GM21576 (cell line): Measurements from ENCODE around the gene ST6GALNAC3.
"Not testable (repeated sequence)": the region's sequence is repeated elsewhere in the genome, so short reads cannot be mapped to it uniquely, and the experiment has no call there.

Source experiments
- ATAC-seq: cut with Tn5 transposase; IDR thresholded peaks from one replicate; pipeline ENCODE4 v1.9.1; 2021; ENCODE audit warnings: mild to moderate bottlenecking, moderate library complexity; ENCODE audit not compliant: unreplicated experiment

The ST6GALNAC3 gene

DNA sequence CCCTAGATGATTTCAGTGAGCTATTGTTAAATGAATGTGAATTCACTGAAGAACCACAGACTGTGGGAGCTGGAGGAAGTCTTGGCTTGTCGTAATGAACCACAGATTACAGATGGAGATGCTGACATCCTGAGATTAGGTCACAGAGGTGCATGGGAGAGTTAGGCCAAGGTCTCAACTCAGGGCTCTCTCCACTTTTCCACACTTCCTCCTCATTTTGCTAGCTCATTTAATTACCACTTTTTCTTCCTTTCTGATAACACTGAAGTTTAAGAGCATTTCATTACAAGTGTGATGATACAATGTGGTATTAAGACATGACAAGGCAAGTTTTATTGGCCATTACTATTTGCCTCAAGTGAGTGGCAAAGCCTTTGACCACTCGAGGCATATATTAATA, 30.8 kb downstream of the ST6GALNAC3 start:
- ATAC-seq: no peak

DNA sequence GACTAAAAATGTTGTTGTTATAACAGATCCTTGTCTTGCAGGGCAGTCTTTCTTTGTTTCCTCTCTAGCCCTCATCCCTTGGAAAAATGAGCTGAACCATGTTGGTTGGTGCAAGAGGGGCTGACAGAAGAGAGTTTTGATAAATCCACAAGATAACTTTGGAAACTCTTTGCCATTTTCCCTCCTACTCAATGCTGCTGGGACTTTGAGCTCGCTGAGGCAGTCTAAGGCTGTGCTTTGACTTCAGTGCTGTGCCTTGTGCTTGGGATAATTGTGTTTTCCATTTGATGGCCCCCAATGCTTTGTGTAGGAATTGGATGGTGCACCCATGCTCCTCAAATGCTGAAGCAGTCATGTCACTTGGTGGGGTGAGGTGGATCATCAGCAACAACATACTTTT, 31.7 kb downstream of the ST6GALNAC3 start:
- ATAC-seq: no peak

DNA sequence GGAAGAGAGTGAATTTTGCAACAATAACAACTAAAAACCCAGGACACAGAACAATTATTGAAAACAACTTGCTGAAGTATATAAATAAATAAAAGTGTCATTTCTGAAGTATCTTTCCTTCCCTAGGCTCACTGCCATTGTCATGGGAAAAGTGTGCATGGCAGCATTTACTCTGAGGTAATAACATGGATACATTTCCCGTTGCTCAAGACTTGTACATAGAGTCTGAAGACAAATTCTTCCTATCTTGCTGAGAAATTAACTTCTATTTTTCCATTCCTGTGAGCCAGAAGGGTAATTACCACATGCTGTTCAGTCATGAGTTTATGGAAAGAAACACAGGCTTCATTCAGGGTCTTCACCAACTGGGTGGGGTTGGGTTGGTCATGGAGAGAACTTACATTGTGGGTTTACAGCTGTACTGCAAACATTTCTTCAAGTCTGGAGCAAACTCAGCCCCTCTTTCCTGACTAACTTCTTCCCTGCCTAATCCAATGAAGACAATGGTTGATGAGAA, 32.2 kb downstream of the ST6GALNAC3 start:
- no peak for ATAC-seq

DNA sequence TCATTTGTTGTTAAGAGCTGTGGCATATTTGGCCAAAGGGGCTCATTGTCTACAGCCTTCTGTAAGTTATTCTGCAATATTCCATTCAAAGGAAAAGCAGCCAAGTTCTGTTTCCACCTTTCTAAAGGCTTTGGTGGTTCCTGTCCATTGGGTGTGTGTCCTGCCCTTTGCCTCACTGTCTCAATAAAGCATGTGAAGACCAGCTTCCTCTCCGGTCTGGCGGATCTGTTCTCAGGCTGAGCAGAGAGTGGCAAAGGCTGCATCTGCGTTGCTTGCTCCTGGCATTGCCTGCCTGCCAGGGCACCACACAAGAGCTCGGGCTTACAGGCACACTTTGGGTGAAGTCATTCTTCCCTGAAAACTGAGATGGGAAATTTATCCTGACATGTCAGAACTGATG, 34.9 kb downstream of the ST6GALNAC3 start:
- no peak for ATAC-seq

DNA sequence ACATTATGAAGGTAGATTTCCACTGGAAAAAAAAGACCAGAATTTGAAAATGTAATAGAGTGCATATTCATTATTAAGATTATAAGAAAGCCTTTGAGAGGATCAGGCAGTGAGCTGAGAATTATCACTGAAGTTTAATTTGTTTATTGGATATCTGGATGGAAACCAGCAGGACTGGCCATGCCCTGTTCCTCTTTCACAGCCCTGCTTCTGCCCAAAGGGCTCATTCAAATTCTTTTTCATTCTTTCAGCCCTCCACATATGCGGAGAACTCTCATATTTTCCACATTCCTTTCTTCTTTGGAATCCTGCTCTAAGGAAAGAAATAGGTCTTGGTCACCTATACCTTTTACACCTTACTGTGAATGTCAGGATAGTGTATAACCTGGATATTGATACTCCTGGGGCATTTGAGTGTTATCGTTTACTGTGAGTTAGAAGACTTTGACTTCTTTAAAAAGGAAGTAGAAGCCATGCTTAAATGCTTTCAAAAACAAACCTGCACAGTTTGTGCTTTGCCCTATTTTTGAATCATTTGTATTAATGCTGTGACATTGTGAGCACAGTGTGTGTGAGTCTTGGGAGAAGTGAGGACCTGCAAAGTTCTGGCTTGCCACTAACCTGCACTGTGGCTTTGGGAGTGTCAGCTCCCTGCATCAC, 35.5 kb downstream of the ST6GALNAC3 start:
- ATAC-seq: no peak

DNA sequence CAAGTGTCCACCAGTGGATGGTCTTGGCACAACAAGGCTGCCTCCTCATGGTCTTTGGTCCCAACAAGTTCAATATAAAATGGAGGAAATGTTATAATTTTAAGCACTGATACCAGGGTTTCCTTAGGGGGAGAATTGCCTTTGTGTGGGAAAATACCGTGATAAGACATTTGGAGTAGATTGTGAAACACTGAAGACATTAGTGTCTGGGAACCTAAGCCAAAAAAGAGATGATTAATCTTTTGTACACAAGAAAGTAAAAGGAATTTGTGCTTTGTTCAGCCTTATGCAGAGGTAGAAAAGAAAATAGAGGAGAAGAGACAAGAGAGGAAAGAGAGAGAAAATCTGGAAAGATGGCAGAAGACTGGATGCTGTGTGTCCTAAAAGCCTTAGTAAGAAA, 36.1 kb downstream of the ST6GALNAC3 start:
- ATAC-seq: no peak

DNA sequence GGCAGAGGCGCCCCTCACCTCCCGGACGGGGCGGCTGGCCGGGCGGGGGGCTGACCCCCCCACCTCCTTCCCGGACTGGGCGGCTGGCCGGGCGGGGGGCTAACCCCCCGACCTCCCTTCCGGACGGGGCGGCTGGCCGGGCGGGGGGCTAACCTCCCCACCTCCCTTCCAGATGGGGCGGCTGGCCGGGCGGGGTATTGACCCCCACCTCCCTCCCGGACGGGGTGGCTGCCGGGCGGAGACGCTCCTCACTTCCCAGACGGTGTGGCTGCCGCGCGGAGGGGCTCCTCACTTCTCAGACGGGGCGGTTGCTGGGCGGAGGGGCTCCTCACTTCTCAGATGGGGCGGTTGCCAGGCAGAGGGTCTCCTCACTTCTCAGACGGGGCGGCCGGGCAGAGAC, 37.8 kb downstream of the ST6GALNAC3 start:
- not testable (repeated sequence) for ATAC-seq

DNA sequence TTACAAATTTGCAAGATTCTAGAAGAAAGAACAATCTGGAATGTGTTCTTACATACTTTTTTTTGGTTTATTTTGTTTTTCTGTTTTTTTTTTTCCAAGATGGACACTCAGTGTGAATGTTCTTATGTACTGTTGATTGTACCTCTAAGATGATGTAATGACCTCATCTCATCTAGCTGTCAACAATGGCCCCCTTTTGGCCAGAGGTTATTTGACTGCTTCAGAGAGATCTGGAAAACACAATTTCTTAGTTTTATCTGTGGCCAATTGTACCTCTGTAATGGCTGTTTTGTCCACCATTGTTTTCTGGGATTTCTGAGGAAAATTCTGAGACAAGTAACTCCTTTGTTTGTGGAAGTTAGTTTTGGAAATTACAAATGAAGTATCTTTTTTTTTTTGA, 38.9 kb downstream of the ST6GALNAC3 start:
- no peak for ATAC-seq

DNA sequence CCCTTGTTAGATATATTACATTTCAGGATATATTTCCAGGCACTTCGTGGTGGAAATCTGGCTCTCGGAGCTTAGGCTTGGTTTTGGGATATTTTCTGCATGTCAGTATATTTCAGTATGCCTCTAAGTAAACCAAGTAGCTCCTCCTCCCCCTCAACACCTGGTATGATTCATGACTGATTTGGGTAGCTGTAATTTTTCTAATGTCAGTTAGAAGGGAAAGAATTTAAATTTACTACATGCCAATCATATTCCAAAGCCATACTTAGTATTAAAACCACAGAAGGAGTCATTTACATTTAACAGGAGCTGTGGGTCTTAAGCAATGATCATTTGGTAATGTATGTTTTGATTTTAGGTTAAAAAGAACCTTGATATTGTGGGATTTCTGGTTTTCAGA, 40.6 kb downstream of the ST6GALNAC3 start:
- ATAC-seq: no peak

DNA sequence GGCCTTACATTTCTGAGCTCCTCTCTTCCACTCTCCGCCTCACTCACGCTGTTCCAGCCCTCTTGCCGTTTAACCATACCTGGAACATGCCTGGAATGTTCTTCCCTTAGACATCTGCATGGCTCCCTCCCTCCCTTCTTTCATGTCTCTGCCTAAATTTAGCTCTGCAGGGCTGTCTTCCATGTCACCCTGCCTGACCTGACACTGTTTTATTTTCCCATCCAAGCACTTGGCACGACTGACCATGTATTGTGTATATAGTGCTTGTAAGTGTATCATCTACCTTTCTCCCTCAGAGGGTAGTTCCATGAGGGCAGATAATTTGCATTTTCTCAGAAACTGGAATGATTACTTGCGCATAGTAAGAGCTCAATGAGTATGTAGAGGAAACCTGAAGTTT, 47.3 kb downstream of the ST6GALNAC3 start:
- ATAC-seq: no peak

DNA sequence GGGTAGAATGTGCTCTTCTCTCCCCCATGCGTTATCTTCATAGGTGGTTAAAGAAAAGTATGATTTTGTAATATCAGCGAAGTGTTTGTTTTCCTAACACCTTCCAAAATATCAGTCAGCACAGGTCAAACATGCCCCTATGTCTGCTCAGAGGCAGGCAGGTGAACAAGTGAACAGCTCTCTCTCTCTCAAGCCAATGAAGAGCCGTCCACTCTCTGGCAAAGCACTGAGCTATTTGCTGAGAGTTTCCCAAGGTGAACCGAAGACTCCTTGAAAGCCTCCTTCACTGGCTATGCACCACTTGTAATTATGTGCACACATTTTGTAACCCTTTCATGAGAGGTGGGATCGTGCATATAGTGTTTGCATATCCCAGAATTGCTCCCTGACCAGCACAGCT, 47.7 kb downstream of the ST6GALNAC3 start:
- no peak for ATAC-seq

DNA sequence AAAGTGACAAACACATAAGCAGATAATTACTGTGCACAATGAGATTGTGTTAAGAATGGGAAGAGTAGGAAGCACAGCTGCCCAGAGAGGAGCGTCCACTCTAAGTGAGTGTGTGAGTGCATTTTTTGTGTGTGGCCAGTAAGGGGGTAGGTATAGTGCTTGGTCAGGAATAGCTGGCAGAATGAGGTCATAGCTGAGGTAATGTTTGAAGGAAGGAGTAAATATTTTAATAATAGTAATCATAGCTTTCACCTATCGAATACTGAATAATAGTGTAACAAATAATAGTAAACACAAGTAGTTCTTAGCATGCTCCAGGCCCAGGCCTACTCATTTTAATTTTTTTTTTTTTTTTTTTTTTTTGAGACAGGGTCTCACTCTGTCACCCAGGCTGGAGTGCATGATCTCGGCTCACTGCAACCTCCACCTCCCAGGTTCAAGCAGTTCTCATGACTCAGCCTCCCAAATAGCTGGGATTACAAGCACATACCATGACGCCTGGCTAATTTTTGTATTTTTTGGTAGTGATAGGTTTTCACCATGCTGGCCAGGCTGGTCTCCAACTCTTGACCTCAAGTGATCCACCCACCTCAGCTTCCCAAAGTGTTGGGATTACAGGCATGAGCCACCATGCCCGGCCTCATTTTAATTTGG, 49.0 kb downstream of the ST6GALNAC3 start:
- not testable (repeated sequence) for ATAC-seq

DNA sequence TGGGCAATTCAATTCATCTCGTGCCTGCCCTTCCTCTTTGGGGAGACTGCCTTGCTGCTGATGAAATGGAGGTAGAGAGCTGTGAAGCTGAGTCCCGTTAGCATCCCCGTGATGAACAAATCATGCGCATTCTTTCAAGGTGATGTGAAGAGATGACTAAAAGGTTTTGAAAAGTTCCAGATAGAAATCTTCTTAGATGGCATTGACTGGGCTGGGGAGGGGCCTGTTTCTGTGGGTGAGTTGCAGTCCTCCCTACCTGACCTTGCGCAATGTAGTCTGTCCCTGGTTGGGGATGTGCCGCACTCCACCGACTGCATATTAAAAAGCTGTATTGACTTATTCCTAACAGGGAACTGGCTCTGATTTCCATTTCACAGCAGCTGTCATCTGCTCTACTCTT, 49.6 kb downstream of the ST6GALNAC3 start:
- ATAC-seq: no peak

DNA sequence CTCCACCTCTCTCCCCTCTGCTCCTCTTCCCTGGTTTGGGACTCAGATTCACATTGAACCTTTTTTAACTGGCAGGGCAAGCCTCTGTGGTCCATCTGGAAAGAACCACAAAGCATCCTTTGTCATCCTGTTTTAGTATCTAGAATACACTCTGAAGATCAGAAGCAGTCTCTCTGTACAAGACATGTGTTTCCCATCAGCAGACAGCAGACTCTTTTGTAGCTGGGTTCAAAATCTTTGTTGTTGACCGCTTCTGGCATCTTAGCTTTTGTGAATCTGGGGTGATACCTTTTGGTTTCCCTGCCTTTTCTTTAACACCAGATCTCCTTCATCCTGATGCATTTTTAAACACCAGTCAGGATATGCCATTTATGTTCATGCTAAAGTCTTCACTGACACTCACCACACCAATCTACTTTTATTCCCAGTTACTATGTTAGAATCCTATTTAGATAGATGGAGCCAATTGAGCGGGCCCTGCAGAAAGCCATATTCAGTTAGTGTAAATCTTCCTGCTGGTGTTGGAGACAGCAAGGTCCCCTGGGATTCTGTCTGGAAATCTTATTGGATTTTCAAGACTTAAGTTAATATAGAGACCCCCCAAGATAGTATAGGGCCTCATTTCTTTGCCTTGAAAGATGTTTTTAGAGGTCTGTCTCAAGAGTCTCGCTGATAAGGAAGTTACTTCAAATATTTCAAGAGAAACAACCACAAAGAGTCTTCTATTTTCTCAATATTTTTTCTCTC, 51.1 kb downstream of the ST6GALNAC3 start:
- no peak for ATAC-seq

DNA sequence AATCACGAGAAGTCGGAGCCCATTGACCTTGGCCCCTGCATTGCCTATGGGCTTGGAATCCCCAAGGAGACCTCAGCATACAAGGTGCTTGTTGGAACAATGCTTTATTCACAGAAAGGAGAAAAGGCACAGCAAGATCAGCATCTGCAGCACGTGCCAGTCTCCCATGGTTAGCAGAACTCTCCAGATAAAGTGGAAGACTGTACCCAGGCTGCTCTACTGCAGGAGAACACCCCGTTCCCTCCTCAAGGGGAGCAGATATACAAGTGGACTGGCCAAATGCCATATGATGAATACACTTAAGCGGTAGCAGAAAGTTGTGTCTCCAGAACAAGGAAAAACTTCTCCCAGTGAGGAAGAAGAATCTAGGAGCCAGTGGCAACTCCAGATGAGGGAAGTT, 53.5 kb downstream of the ST6GALNAC3 start:
- ATAC-seq: no peak

DNA sequence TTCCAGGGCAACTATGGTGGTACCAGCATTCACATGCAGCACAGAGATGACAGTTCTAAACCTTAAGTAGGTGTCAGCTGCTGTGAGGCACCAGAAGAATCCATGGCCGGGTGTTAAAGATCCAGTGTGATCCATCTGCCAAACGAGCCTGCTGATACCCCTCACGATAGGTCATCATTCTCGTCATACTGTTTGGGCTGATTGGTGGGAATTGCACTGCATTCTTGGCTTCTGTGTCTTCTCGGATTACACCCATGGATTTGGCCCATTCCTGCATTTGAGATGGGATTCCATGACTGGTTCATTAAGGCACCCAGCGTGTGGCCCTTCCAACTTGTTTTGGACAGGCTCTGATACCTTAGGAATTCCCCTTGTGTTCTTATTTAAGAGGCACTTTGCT, 55.2 kb downstream of the ST6GALNAC3 start:
- ATAC-seq: no peak

DNA sequence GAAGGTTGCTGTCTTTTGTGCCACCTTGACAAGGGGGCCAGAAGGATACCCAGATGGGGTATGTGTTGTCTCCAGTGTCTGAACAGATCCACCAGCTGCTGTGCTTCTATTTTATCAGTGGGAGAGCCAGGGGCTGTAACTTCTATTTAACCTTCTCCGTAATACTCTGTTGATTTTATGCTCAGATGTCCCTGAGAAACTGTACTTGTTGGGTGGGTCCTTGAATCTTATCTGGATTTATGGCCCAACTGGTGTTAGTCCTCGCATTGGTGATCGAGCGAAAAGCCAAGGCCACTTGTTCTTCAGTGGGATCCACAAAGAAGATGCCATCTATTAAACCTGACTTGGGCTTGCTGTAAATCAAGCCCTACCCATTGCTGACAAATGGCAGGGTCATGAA, 56.4 kb downstream of the ST6GALNAC3 start:
- ATAC-seq: no peak

DNA sequence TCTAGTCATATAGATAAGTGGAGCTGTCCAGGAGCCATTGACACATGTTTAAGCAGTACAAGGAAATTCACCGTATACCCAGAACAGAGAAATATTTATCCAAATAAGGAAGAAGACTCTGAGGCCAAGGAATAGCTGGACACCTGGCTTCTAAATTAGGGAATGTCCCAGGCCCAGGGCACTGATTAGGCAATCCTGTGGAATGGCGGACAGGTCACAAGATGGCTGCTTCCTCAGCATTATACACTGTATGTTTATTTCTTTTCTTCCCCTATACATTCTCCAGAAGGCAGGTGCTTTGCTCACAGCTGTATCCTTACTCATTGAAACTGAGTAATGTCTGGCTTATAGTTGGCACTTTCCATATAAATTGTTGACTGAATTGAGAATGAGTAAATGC, 59.4 kb downstream of the ST6GALNAC3 start:
- ATAC-seq: no peak

DNA sequence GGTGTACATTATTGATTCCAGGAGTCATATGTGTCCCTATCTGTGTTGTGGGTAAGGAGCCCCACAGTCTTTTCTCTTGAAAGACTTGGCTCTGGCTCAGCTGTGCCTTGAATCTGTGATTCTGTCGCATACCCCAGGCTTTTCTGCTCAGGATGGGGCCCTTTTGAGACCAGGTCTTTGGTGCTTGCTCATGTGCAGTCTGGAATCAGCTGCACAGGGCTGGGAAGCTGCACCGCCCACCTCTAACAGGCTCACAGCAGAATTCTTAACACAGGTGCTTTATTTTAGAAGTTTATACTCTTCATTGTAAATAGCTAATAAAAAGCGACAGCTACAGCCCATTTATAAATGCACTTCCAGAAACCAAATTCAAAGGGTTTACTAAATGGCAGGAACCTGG, 61.3 kb downstream of the ST6GALNAC3 start:
- ATAC-seq: no peak

DNA sequence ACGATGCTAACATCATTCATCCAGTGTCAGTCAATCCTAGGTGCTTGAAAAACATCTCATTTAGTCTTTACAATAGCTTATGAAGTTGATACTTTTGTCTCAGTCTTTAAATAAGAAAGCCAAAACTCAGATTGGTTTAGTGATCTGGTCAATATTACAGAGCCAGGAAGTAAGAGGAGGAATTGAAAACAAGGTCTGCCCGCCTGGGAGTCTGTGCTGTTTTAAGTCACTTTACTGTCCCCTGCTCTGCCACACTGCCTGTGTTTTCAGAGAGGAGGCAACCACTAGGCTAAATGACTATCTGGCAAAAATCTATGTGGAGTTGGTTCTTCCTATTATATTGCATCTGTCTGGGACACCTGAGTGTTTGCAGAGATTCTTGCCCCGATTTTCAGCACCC, 62.3 kb downstream of the ST6GALNAC3 start:
- ATAC-seq: peak; percentile 76

DNA sequence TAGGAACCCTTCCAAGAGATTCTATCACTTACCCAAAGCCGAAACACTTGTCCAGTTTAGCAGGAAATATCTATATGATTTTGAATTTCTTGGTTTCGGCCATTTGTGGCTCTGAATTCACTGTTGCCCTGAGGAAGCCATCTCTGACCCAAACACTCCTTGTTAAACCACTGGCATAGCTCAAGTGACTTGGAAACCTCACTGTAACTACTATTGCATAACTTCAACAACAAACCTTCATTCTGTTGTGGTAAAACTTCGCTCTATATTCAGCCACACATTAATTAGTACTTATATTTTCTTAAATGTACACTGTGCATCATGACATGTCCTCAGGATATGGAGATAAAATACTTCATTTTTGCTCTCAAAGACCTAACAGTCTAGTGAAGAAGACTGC, 63.2 kb downstream of the ST6GALNAC3 start:
- ATAC-seq: no peak

DNA sequence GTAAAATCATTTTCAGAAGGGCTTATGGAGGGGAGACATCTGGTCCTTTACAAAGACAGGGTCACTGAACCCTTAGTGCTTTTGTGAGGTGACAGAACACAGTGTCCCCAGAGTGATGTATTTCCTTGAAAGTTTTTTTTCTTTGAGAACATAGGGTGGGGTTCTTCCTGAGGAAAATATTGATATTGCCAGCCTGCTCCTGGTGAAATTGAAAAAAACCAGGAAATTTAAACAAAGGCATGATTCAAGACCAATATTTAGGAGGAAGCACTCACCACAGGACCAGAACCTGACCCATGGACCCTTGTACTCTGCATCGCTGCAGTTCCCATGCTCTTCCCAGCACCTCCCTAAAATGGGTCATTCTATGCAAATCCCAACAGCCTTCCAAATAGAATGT, 63.7 kb downstream of the ST6GALNAC3 start:
- ATAC-seq: no peak
